HL-60 (cell line): ENCODE measurements around the gene B4GALT1.

Experiments used
- DNase-seq, 2 experiments: peaks; one replicate each; pipeline ENCODE4 v3.0.0-alpha.2; 2010 to 2020; ENCODE audit warnings: low read depth in 1 of 2, low spot score in 1 of 2
- H3K27ac ChIP-seq: fragments of 250-450 bp; sonication (Bioruptor Pico); replicated peaks from 2 replicates; pipeline ENCODE4 v1.5.1; 2020; ENCODE audit warnings: mild to moderate bottlenecking, moderate library complexity
- H3K27me3 ChIP-seq: fragments of 250-450 bp; sonication (Bioruptor Pico); 2 replicates; pipeline ENCODE4 v1.5.1; 2021; ENCODE audit warnings: mild to moderate bottlenecking, moderate library complexity; ENCODE audit not compliant: insufficient read depth, poor library complexity, severe bottlenecking
- H3K4me3 ChIP-seq: replicated peaks from 2 replicates; pipeline ENCODE4 v1.5.1; 2011; ENCODE audit warnings: mild to moderate bottlenecking, control low read depth, low read length; ENCODE audit not compliant: insufficient read depth
- GABPA ChIP-seq: IDR thresholded peaks from 2 replicates; pipeline ENCODE4 v1.6.1; 2012; ENCODE audit warnings: low read depth
- POLR2AphosphoS5 ChIP-seq: IDR thresholded peaks from 2 replicates; pipeline ENCODE4 v1.6.1; 2012; ENCODE audit warnings: low read depth
- SPI1 ChIP-seq: IDR thresholded peaks from 2 replicates; pipeline ENCODE4 v1.6.1; 2012; ENCODE audit warnings: low read depth, mild to moderate bottlenecking, borderline replicate concordance
- TF ChIP-seq, protein P1 (sequence below): IDR thresholded peaks from one replicate; pipeline ENCODE4 v1.5.1; 2011; ENCODE audit warnings: low read length, control low read depth, inconsistent platforms; ENCODE audit not compliant: insufficient read depth
- TF ChIP-seq, protein P2 (sequence below): IDR thresholded peaks from 2 replicates; pipeline ENCODE4 v1.6.1; 2012; ENCODE audit warnings: low read depth; ENCODE audit not compliant: insufficient replicate concordance

B4GALT1 gene

DNA sequence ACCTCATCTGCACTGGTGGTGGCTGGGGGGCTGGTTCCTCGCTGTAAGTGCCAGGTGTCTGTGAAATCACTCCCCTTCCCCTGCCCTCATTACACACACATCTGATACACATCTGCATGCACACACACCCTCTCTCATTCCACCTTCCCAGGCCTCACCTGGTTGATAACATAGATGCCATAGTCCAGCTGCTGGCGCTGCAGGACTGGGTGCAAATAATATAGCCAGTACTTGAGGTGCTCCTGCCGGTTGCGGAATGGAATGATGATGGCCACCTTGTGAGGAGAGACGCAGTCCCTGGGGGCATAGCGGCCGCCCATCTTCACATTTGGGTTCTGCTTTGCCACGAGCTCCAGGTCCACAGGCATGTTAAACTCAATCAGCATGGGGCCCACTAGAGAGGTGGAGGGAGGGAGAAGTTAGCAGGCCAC lies 32.1 kb downstream of the B4GALT1 start:
- no peak overlapping the region for H3K4me3 ChIP-seq
- no peak for TF ChIP-seq POLR2AphosphoS5
- TF ChIP-seq, protein P1, sequence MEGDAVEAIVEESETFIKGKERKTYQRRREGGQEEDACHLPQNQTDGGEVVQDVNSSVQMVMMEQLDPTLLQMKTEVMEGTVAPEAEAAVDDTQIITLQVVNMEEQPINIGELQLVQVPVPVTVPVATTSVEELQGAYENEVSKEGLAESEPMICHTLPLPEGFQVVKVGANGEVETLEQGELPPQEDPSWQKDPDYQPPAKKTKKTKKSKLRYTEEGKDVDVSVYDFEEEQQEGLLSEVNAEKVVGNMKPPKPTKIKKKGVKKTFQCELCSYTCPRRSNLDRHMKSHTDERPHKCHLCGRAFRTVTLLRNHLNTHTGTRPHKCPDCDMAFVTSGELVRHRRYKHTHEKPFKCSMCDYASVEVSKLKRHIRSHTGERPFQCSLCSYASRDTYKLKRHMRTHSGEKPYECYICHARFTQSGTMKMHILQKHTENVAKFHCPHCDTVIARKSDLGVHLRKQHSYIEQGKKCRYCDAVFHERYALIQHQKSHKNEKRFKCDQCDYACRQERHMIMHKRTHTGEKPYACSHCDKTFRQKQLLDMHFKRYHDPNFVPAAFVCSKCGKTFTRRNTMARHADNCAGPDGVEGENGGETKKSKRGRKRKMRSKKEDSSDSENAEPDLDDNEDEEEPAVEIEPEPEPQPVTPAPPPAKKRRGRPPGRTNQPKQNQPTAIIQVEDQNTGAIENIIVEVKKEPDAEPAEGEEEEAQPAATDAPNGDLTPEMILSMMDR = no peak
- no peak for TF ChIP-seq SPI1
- TF ChIP-seq, protein P2, sequence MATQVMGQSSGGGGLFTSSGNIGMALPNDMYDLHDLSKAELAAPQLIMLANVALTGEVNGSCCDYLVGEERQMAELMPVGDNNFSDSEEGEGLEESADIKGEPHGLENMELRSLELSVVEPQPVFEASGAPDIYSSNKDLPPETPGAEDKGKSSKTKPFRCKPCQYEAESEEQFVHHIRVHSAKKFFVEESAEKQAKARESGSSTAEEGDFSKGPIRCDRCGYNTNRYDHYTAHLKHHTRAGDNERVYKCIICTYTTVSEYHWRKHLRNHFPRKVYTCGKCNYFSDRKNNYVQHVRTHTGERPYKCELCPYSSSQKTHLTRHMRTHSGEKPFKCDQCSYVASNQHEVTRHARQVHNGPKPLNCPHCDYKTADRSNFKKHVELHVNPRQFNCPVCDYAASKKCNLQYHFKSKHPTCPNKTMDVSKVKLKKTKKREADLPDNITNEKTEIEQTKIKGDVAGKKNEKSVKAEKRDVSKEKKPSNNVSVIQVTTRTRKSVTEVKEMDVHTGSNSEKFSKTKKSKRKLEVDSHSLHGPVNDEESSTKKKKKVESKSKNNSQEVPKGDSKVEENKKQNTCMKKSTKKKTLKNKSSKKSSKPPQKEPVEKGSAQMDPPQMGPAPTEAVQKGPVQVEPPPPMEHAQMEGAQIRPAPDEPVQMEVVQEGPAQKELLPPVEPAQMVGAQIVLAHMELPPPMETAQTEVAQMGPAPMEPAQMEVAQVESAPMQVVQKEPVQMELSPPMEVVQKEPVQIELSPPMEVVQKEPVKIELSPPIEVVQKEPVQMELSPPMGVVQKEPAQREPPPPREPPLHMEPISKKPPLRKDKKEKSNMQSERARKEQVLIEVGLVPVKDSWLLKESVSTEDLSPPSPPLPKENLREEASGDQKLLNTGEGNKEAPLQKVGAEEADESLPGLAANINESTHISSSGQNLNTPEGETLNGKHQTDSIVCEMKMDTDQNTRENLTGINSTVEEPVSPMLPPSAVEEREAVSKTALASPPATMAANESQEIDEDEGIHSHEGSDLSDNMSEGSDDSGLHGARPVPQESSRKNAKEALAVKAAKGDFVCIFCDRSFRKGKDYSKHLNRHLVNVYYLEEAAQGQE = no peak
- no peak for TF ChIP-seq GABPA
- no peaks in the 10 kb centered on the region for H3K27me3 ChIP-seq
- DNase-seq = no peak
- no peak overlapping the region for H3K27ac ChIP-seq

DNA sequence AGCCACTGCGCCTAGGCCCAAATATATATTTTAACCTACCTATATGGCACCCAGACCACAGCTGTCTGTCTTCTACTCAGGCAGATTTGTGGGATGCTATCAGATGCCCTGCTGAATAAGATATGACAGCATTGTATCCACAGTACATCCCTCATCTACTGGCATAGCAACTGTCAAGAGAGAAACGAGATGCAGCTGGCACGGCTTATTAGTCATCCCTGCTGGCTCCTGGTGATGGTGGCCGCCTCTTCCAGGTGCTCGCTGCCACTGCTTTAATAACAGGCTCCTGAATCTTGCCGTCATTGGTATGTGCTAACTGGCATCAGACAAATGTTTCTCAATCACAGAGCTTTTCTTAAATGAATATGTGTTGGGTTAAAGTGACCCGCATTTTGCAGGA lies 34.0 kb downstream of the B4GALT1 start:
- TF ChIP-seq, protein P2 = no peak
- TF ChIP-seq POLR2AphosphoS5 = no peak
- TF ChIP-seq GABPA = no peak
- TF ChIP-seq, protein P1 = no peak
- no peak for TF ChIP-seq SPI1
- DNase-seq = no peak
- Histone ChIP-seq H3K27ac (no peak overlapping the region), H3K27me3 (no peaks in the 10 kb centered on the region), H3K4me3 (no peak overlapping the region)

DNA sequence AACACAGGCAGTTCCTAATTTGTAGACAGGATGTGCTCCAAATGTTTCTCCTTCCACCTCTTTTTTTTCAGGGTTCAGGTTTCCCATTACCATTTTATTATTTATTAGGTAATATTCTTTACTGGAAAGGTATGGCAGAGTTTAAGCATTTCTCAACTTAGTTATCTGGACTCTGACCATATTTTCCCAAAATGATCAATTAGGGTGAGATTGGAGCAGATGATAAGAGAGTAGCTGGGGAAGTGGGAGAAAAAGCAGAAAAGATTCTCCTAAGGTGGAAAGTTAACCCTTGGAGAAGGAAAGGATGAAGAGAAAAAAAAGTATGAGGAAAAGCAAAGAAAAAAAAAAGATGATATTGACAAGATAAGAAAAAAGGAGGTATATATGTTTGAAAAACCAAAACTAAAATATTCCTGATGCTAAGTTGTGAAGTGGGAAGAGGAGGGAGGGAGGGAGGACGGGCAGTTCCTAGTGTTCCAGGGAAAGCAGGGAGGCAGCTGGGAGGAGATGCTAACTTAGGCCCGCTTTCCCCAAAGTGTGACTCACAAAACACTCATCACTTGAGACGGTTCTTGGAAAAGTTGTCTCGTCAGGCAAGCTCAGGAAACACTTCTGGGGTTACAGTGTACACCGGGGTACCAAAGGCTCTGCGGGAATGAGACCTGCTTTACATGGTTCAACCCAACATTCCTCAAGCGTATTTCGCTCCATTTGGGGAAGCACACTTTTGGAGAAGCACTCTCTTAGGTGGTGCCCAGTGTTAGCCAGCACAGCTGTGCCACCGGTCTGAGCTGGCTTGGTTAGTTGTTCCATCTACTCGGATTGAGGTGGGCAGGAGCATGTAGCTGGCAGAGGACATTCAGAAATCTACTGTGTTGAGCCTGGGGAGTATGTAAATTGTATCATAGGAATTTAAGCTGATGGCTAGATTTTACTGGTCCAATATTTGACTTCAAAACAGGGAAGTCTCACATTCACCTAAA lies 35.1 kb downstream of the B4GALT1 start:
- Histone ChIP-seq H3K27me3 (no peaks in the 10 kb centered on the region), H3K27ac (no peak overlapping the region), H3K4me3 (no peak overlapping the region)
- TF ChIP-seq GABPA (no peak), SPI1 (no peak), POLR2AphosphoS5 (no peak)
- TF ChIP-seq, protein P2 = no peak
- TF ChIP-seq, protein P1 = no peak
- DNase-seq = no peak
